Hematopoietic multipotent progenitor cell treated with erythropoietin and hydrocortisone succinate and interleukin-3 and kit ligand, for 6 days (in vitro differentiated cells): ENCODE data around the gene LRIT1.

ENCODE experiments used
- DNase-seq: peaks from one replicate; pipeline ENCODE4 v3.0.0-alpha.2; 2015

The LRIT1 gene

DNA sequence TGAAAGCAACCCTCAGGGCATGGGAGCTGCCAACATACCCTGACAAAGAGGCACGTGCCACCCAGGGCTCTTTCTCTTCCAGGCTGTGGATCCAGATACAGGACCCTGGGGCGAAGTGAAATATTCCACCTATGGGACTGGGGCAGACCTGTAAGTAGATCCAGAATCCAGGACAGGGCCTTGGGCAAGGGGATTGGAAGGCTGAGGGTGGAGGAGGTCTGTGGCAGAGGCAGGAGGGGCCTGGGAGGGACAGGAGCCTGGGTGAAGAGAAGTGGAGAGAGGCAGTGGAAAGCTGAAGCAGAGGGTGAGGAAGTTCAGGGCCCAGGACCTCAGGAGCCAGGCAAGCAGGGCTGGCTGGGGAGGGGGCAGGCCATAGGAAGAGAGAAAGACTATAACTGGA lies 29.8 kb downstream of the LRIT1 start:
- DNase-seq = no peak

DNA sequence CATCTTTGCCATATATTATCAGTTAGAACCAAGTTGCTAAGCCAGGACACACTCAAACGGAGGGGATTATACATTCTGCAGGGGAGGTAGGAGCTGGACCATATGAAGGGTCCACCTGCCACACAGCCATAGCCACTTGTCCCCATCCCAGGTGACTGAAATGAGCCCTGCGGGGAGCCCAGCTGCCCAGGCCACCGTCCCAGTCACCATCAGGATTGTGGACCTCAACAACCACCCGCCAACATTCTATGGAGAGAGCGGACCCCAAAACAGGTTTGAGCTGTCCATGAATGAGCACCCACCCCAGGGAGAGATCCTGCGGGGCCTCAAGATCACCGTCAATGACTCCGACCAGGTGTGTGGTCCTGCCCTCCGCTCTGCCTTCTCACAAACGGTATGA lies 33.3 kb downstream of the LRIT1 start:
- DNase-seq = no peak

DNA sequence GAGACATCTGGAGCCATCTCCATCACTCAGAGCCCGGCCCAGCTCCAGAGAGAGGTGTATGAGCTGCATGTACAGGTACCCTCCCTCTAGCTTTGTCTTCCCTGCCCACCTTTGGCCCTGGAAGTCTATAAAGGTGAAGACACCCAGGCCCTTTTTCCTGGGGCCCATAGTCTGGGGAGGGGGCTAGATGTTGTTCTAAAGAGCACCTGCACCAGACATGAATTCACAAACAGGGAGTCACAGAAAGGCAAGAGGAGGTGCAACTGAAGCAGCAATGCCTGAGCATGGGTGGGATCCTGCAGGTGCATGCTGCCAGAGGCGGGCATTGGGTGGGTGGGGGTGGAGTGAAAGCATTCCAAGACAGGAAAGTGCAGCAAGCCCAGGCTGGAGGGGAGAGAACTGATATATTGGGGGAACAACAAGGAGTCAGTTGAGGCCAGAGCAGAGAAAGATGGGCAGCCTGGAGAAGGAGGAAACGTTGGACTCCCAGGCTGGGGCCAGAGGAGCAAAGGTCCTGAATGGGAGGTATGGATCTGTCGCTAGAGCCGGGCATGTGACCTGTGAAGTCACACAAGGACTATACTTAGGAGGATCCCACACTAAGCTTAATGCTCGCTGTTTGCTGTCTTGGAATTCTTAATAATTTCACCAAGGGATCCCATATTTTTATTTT lies 35.4 kb downstream of the LRIT1 start:
- DNase-seq = no peak

DNA sequence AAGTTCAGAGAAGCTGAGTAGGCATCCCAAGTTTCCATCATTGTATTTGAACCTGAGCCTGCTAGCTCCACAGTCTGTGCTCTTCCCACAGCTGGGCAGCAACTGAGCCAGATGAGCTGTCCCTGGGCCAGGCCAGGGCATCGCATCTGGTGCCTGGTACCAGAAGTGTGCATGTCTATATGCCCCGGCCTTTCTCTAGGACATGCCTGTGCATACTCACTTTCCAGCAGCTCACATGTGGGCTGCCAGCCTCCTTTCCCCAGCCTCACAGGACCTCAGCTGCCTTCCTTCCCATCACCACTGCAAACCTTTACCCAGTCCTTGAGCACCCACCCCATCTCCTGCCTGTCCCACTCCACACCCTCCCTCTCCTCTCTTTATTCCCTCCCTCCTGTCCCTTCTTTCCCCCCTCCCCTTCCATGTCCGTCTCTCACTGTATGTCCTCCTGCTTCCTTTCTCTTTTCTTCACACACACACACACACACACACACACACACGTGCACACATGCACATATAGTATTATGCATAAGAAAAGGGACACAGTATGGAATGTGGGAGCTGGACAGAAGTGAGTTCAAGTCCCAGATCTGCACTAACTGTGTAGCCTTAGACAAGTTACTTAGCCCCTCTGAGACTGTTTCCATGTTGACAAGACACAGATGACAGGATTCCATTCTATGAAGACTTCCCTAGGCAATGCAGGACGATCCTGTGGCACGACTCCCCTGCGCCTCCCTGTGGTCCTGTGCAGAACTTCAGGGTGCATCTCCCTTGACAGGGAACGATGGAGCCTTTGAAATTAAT lies 36.1 kb downstream of the LRIT1 start:
- peak; percentile 78 for DNase-seq

DNA sequence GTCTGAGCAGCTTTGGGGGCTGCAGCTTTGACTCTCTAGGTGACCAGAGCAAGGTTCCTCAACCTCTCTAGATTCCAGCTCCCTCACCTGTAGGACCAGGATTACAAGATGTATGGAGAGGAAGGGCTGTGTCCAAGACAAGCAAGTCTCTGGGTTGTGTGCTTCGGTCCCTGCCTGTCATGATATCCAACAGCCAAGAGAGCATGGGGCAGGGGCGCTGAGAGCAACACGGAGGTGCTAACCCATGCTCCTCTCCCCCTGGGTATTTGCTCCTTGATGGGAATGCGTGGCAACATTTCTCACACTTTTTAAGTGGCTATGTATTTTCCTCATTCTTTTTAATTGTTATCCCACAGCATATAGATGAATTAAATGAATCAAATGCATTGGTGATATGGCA lies 36.7 kb downstream of the LRIT1 start:
- no peak for DNase-seq

DNA sequence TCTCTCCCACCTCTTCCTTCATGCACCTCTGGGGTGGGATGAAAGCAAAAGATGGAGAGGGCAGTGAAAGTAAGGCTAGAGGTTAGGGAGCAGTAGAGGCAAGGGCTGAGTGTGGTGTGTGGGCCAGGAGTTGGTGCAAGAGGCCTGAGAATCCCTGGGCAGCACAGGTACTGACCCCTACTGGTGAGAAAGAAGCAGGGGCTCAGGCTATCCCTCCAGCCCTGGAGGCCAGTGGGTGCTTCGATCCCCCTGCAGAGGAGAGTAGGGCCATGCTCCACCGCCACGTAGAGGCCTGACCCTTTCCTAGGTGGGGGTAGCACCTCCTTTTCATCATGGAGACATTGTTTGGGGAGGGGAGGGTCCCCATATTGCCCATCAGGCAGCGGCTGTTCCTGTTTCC lies 37.2 kb downstream of the LRIT1 start:
- DNase-seq = peak; percentile 47

DNA sequence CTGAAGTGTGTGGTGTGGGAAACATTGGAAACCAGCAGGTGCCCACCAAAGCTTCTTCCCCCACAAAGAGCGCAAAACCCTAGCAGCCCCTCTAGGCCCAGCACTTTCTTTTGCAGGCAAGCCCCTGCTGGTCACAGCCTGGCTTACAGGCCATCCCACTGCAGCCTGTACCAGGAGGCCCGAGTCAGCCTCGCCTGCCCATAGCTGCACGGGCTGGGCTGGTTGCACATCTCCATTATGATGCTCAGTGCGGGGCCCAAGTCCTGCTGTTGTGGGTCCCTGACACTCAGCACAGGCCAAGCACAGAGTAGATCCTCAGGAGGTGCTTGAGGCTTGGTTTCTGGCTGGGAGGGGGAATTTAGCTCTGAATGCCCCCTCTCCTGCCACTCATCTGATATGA lies 39.0 kb downstream of the LRIT1 start:
- no peak for DNase-seq

DNA sequence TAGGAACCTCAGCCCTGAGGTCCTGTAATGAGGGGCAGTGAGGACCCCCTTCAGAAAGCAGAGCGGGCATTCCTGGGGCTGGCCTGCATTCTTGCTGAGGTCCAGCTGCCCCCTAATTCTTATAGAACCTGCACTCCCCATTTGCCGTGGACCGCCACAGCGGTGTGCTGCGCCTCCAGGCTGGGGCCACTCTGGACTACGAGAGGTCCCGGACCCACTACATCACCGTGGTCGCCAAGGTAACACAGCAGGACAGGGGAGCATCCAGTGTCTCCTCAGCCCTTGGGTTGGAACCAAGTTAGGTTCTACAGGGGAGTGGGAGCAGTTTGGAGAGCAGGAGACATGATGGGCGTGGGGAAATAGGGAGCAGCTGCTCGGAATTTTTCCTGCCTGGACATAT lies 39.7 kb downstream of the LRIT1 start:
- DNase-seq = no peak

DNA sequence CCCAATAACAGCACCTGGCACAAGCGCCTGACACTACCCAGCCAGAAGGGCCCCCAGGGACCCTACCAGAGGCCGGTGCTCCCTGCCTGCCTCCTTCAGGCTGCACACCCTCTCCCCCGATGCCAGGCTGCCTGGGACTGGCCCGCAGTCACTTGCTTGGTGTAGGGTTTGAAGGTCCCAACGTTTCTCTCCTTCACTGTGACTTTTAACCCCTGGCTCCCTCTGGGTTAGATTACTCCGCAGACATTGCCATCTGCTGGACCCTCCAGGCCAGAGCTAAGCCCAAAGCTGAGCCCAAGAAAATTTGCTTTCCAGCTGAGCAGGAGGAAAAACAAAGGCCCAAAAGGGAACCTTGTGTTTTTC lies 40.1 kb downstream of the LRIT1 start:
- DNase-seq = no peak

DNA sequence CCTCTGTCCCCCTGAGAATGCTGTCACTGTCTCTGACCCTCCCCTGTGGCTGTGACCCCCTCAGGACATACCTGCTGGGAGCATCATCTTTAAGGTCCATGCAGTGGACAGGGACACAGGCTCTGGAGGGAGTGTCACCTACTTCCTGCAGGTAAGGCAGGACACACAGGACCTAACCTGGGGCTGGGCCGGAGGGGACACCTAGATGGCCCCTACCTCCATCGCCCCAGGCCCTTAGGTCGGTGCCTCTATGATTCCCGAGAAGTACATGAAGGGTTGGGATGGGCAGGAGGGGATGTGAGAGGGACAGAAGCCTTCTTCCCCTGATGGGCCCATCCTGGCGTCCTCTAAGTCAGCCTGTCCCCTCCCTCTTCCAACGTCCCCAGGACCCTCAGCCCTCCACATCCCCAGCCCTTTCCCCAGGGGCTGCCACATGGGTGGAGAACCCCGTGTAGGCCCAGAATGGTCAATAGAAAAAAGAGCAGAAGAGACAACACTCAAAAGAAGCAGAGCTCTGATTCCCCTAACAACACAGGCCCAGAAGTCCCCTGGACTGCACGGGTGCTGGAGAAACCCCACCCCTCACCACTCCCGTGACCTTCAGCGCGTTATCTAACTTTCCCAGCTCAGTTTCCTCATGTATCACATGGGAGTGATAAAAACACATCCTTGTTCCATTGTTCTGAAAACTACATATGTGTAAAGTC lies 40.7 kb downstream of the LRIT1 start:
- DNase-seq = peak; percentile 74

DNA sequence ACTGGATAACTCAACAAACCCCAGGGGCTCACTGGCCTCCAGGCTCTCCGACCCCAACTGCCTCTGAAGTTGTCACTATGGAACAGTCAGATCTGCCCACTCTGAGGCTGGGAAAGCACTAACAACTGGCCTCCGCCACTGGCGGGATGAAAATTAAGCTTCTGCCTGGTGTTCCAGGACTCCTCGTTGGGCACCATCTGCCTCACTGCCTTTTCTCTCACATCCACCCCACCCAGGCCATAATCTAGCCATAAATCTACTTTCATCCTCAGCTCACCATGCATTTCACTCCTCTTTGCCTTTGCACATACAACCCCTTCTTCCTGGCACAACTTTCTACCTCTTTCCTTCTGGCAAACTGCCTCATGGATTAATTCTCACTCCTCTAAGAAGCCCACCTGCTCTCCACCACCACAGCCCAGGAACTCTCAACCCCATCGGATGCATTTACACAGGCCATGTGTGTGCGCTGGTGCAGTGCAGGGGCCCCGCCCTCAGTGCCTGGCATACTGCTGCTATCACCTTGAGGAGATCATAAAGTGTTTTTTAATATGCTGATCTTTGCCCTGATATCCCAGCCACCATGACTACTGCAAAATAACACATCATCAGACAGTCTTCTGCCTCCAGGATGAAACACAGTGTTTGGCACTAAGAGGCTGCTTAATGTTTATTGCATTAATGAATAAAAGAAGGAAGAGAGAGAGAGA lies 43.0 kb downstream of the LRIT1 start:
- no peak for DNase-seq

DNA sequence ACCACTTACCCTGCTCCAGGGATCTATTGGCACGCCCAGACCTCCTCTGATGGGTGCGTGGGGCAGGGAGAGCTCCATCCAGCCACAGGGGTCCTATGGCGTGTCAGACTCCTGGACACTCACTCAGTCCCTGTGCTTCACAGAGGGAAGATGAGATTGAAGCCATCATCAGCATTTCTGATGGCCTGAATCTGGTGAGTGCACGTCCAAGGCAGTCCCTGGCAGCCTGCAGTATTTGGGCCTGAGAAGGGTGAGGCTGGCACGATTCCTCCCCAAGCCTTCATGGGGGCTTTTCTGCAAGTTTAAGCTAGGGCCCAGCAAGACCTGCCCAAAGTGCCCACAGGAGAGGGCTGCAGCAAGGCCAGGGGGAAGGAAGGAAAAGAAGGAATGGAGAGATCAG lies 43.7 kb downstream of the LRIT1 start:
- DNase-seq = no peak

DNA sequence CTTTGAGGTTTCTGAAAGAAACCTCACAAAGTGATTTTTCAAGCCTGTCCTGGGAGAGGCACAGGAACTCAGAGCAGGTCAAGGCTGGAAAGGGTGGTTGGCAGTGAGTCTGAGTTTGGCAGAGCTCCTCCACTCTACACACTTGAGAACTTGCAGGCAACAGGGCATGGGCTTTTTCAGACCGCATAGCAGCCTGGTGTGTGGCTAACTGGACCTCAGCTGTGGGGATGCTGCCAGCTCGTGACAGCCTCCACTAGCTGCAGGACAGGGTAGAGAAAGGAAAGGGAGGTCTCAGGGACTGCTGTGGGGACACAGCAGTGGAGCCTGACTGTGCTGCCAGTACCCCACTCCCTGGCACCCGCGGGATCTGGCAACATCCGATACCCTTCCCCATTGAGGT lies 44.4 kb downstream of the LRIT1 start:
- no peak for DNase-seq

DNA sequence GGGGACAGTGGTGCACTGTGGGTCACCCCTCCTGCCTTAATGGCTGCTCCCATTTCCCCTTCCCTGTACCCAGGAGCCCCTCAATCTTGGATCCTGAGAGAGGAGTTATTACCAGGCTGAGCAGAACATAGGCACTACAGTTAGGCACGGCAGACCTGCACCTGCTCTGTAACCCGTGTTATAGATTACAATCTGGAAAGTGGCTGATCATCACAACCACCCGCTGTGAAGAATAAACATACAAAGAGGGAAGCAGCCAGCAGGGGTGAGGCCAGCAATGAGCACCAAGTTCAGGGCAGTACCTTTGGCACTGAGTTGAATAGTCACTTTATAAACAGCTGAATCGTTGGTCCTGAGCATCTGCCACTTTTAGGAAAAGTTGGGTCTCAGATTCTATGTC lies 45.3 kb downstream of the LRIT1 start:
- DNase-seq = no peak

DNA sequence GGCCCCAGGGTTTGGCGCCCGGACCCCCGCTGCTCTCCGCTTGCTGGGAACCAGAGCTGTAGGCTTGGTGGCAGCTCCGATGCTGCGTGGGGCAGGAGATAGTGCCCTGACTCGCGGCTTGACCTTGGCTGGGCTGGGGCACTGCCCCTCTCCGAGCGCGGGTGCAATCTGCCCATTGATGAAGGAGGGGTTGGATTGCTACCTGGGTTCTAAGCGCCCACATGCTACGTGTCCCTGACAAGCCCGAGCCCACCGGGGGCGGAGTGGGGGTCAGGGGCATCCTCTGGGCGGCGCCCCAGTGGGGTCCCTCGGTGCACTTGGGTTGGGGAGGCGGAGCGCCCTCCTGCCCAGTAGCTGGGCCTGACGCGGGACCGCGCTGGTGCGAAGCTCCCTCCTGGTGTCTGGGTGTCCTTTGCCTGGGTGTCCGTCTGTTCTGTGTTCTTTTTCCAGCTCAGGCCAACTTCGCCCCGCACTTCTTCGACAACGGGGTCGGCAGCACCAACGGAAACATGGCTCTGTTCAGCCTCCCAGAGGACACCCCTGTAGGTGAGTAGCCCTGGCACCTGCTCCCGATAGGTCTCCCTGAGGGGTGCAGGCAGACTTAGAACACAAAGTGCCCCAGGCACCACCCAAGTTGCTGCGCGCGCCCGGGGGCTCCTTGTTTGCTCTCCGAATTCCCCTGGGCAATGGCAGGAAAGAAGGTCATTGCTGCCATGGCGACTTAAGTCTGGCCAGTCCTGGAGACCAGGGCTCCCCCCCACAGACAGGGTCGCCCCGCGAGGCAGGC lies 46.1 kb downstream of the LRIT1 start:
- no peak for DNase-seq

DNA sequence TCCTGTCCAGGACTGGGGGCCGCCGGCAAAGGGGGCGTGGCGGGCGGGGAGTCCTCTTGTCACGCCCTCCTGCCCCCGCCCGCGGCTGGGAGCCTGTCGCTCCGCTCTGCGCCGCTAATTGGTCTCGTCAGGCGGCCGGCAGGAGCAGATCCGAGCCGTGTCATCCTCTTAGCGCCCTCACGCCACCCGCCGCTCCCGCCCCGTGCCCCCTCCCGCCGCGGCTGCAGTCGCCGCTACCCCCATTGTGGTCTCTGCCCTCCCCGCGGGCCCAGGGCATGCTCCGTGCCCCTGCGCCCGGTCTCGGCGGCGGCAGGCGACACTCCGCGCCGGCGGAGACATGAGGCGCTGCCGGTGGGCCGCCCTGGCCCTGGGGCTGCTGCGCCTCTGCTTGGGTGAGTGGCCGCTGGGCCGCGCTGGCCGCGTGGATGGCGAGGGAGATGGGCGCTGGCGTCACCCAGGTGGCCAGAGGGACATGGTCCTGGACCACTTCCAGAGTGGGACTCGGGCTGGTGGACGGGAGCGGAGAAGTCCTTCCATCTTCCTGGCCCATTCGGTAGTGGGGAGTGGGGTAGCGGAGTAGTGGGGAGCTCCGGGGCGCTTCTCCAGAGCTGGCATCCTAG lies 46.8 kb downstream of the LRIT1 start, which contains the start of gene CDHR1:
Gene CDHR1 (plus strand): TSS at position 114 of the 620 bp plus-strand sequence. CDS start 224 bp downstream, at position 338.
- peak; percentile 59 for DNase-seq

DNA sequence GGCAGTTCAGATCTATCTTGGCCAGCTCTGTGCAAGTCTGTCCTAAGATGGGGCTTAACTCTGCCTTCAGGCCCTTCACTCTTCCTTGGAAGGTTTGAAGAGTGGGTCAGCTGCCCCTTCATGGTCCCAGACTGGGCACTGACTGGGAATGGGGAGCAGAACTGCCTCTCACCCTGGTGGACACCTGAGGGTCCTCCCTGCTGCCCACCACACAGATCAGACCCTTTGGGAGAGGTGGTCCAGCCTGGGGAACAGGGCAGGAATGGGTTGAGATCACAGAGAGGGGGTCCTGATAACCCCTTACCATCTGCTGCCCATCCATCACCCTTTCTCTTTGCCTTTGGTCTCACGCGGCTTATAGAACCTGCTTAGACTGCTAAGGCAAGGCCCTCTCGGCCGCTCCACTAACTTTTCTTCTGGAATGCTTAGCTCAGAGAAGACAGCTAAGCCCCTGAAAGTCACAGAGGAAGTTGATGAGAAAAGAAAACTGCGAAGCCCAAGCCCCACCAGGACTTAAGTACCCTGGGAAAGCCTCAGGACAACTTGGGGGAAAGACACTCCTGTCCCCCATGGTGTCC lies 47.4 kb downstream of the LRIT1 start:
- DNase-seq = no peak

DNA sequence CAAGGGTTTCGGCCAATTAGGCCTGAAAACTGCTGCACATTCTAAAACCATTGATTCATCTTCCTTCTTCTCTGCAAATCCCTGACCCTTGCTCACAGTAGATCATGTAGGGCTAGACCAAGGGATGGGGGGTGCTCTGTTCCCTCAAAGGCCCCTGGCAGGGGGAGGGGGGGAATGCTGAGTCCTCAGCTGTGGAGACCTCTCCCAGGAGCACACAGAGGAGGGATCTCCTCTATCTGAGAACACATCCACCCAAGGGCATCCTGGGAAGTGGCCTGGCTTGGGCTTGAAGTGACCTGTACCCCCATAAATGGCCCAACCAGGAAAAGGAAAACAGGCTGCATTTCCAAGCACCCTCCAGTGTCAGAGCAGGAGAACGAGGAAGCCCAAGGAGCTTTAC lies 48.0 kb downstream of the LRIT1 start:
- no peak for DNase-seq

DNA sequence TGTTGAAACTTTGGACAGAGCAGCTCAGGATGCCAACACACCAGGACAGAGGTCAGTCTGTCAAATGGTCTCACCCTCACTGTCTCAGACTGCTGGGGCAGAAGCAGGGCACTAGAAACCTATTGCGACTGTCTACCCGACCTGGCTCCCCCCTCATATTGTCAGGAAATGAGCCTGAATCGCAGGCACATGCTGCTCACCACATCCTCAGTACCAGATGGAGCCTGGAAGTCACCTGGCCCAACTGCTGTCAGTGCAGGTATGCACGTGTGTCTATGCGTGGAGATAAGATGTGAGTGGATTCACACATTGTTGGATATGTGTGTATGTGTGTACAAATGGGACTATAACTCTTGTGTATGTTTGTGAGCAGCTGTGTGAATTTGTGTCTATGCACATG lies 50.2 kb downstream of the LRIT1 start:
- no peak for DNase-seq

DNA sequence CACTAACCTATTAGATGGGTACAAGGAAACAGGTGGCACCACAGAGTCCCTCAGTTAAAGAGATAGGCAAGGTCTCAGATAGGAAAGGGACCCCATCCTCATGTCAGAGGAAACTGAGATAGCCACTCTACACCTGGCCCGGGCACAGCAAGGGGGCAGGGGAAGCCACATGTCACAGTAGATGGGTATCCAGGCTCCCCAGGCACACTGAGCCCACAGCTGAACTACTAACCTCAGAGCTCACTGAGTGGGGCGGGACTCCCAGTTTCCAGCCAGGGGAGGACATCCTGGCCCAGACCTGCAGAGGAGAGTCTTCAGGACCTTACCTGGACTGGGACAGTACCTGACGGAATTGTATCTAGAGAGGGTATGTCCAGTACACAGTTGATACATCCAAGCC lies 50.7 kb downstream of the LRIT1 start:
- no peak for DNase-seq

DNA sequence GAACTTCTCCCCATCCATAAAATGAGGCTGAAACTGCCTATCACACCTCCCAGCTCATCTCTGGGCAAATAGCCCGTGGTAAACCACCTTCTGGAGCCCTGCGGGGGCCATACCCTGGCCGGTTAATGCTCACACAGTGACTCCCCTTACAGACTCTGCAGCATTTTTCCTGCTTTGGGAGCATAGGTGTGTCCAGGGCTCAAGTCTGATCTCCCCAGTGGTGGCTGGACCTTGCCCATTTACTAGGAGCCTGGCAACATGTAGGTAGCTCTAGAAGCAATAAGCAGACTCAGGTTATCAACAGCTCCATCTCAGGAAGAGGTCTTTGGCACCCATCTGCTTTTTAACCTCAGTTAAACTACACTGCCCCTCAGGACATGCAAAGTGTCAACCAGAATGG lies 52.5 kb downstream of the LRIT1 start:
- no peak for DNase-seq
